NB4 (cell line): ENCODE measurements around the gene SSPN.

Source experiments
- MAX ChIP-seq: IDR thresholded peaks from 2 replicates; pipeline ENCODE4 v1.6.1; 2011; ENCODE audit warnings: low read depth, low read length
- MYC ChIP-seq: IDR thresholded peaks from 2 replicates; pipeline ENCODE4 v1.6.1; 2011; ENCODE audit warnings: low read depth, low read length
- POLR2A ChIP-seq: IDR thresholded peaks from 2 replicates; pipeline ENCODE4 v1.6.1; 2011; ENCODE audit warnings: mild to moderate bottlenecking; ENCODE audit not compliant: insufficient read length; ENCODE audit errors: extremely low read depth
- TF ChIP-seq, protein P1 (sequence below): IDR thresholded peaks from one replicate; pipeline ENCODE4 v1.5.1; 2012; ENCODE audit warnings: low read depth, low read length

DNA sequence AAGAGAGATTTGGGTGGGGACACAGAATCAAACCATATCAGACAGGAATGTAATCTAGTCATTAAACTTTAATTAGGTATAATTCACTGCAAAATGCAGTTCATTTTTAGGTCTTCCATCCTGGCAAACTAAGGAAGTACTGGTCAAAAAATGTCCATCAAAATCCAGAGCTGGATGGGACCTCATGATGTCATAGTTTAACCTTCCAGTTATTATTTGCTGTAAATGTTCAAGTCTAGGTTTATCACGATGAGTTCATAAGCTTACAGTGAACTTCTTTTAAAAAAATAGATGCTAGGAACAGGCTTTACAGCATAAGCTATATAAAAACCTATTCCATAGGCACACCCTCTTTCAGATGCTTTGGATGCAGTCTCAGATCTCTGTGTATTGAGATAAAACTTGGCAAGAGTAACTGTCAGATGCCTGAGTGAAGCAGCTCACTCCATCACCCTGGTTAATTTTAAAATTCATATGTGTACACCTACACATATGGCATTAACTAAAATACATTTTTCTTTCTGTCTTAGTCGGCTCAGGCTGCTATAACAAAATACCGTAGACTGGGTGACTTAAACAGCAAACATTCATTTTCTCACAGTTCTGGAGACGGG, 7.9 kb downstream of the SSPN start:
- TF ChIP-seq, protein P1, sequence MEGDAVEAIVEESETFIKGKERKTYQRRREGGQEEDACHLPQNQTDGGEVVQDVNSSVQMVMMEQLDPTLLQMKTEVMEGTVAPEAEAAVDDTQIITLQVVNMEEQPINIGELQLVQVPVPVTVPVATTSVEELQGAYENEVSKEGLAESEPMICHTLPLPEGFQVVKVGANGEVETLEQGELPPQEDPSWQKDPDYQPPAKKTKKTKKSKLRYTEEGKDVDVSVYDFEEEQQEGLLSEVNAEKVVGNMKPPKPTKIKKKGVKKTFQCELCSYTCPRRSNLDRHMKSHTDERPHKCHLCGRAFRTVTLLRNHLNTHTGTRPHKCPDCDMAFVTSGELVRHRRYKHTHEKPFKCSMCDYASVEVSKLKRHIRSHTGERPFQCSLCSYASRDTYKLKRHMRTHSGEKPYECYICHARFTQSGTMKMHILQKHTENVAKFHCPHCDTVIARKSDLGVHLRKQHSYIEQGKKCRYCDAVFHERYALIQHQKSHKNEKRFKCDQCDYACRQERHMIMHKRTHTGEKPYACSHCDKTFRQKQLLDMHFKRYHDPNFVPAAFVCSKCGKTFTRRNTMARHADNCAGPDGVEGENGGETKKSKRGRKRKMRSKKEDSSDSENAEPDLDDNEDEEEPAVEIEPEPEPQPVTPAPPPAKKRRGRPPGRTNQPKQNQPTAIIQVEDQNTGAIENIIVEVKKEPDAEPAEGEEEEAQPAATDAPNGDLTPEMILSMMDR = no peak
- TF ChIP-seq MYC (no peak), MAX (no peak), POLR2A (no peak)
